Subcutaneous adipose tissue (tissue), 4 donors: ENCODE results near the gene PARP8. TPM values are rescaled to one million over a fixed set of nuclear protein-coding genes. Genes with fewer than 3 reads are reported as not detected.

Source experiments
- CTCF ChIP-seq: fragments of 450-650 bp; IDR thresholded peaks from one replicate; pipeline ENCODE4 v1.5.1; 2016; ENCODE audit warnings: low read depth, mild to moderate bottlenecking, control low read depth, antibody characterized with exemption, moderate library complexity
- total RNA-seq, 4 donors: library from RNA; depleted of rRNA; stranded (reverse); fragments of >200 nt; gene quantifications; one replicate each; pipeline ENCODE4 v1.1.0, GENCODE V29; 2016

Gene PARP8
- total RNA-seq, 4 donors from 2014 or later = 9.4 to 39.3 (median 28.6) TPM

- no peak for TF ChIP-seq CTCF
Measured at GRCh38 chr5:50798002-50798401, 131.6 kb downstream of the PARP8 start.

- TF ChIP-seq CTCF = no peak
Measured at GRCh38 chr5:50799596-50799995, 133.2 kb downstream of the PARP8 start.

- no peak for TF ChIP-seq CTCF
Measured at GRCh38 chr5:50800410-50800809, 134.0 kb downstream of the PARP8 start.

- no peak for TF ChIP-seq CTCF
Measured at GRCh38 chr5:50807661-50808060, 141.2 kb downstream of the PARP8 start.

- TF ChIP-seq CTCF = no peak
Measured at GRCh38 chr5:50808406-50808805, 142.0 kb downstream of the PARP8 start.

GRCh38 chr5:50813691-50814090 is 147.3 kb downstream of the PARP8 start:
- TF ChIP-seq CTCF = no peak

GRCh38 chr5:50814556-50814955 is 148.1 kb downstream of the PARP8 start:
- no peak for TF ChIP-seq CTCF
